PC-9 (cell line): Measurements from ENCODE around the gene ZFAND6. TPM values are rescaled to one million over a fixed set of nuclear protein-coding genes. Genes with fewer than 3 reads are reported as not detected.

ENCODE experiments used
- BruUV-seq: library from RNA; stranded (reverse); fragments of 400-500 nt; replicated peaks from 2 replicates; lab custom pipeline; 2021; lab: Mats Ljungman, UMichigan
- CTCF ChIA-PET: fragments of 300-600 bp; sonication (Branson Sonifier 250); formaldehyde crosslinking; loops from one replicate; lab custom pipeline; 2022; ENCODE audit warnings: antibody characterized with exemption; lab: Charles Lee
- POLR2A ChIA-PET: fragments of 300-600 bp; sonication (Branson Sonifier 250); formaldehyde crosslinking; loops from one replicate; lab custom pipeline; 2022; ENCODE audit warnings: antibody characterized with exemption; ENCODE audit not compliant: unreplicated experiment; lab: Charles Lee
- DNase-seq, 2 experiments: peaks; one replicate each; pipeline versions ENCODE4 v3.0.0 to v3.0.0-alpha.2; 2015 to 2022; ENCODE audit warnings: mixed read lengths in 1 of 2
- H2AFZ ChIP-seq: fragments of 200-600 bp; sonication (generic); 2 replicates; pipeline ENCODE4 v1.8.1; 2017; ENCODE audit warnings: antibody characterized with exemption
- H3F3A ChIP-seq: fragments of 200-600 bp; sonication (generic); 2 replicates; pipeline ENCODE4 v1.8.1; 2017; ENCODE audit warnings: antibody characterized with exemption, mild to moderate bottlenecking, low read depth; ENCODE audit not compliant: insufficient read depth
- H3K27ac ChIP-seq: fragments of 200-600 bp; sonication (generic); 2 replicates; pipeline ENCODE4 v1.6.1; 2016; ENCODE audit warnings: mixed run types
- H3K27me3 ChIP-seq: fragments of 200-600 bp; sonication (generic); 2 replicates; pipeline ENCODE4 v1.6.1; 2016; ENCODE audit warnings: low read depth, mixed run types; ENCODE audit not compliant: insufficient read depth
- H3K36me3 ChIP-seq: fragments of 200-600 bp; sonication (generic); 2 replicates; pipeline ENCODE4 v1.6.1; 2016; ENCODE audit warnings: low read depth, mixed run types
- H3K4me1 ChIP-seq: fragments of 200-600 bp; sonication (generic); replicated peaks from 2 replicates; pipeline ENCODE4 v1.6.1; 2016; ENCODE audit warnings: mixed run types; ENCODE audit not compliant: insufficient read depth
- H3K4me2 ChIP-seq: fragments of 200-600 bp; sonication (generic); 2 replicates; pipeline ENCODE4 v1.6.1; 2017; ENCODE audit warnings: mixed run types
- H3K4me3 ChIP-seq: fragments of 200-600 bp; sonication (generic); 2 replicates; pipeline ENCODE4 v1.6.1; 2016; ENCODE audit warnings: mixed run types
- H3K79me2 ChIP-seq: fragments of 200-600 bp; sonication (generic); 2 replicates; pipeline ENCODE4 v1.6.1; 2017; ENCODE audit warnings: low read depth, mixed run types
- H3K9me2 ChIP-seq: fragments of 200-600 bp; sonication (generic); 2 replicates; pipeline ENCODE4 v1.8.1; 2017; ENCODE audit warnings: mild to moderate bottlenecking; ENCODE audit not compliant: insufficient read depth
- H3K9me3 ChIP-seq: fragments of 200-600 bp; sonication (generic); 2 replicates; pipeline ENCODE4 v1.8.1; 2016; ENCODE audit warnings: low read depth; ENCODE audit not compliant: insufficient read depth
- H4K20me1 ChIP-seq: fragments of 200-600 bp; sonication (generic); 2 replicates; pipeline ENCODE4 v1.8.1; 2017; ENCODE audit not compliant: insufficient read depth
- CTCF ChIP-seq: fragments of 200-600 bp; sonication (generic); conservative IDR thresholded peaks from 2 replicates; pipeline ENCODE4 v1.6.1; 2017; ENCODE audit warnings: mixed run types, antibody characterized with exemption, mild to moderate bottlenecking, moderate library complexity
- EZH2 ChIP-seq: fragments of 200-600 bp; sonication (generic); IDR thresholded peaks from 2 replicates; pipeline ENCODE4 v1.8.0; 2017; ENCODE audit warnings: antibody characterized with exemption, low read depth
- intact Hi-C: fragments of 100-400 bp; cut with micrococcal nuclease; formaldehyde crosslinking; loops from one replicate; pipeline ENCODE4 v1.10.0; 2022; ENCODE audit not compliant: unreplicated experiment
- total RNA-seq: library from RNA; stranded (reverse); gene quantifications from 2 replicates; pipeline ENCODE4 v1.2.3, GENCODE V29; 2021

The ZFAND6 gene
- total RNA-seq, 1 experiment from 2014 or later = 68.3 TPM

DNA sequence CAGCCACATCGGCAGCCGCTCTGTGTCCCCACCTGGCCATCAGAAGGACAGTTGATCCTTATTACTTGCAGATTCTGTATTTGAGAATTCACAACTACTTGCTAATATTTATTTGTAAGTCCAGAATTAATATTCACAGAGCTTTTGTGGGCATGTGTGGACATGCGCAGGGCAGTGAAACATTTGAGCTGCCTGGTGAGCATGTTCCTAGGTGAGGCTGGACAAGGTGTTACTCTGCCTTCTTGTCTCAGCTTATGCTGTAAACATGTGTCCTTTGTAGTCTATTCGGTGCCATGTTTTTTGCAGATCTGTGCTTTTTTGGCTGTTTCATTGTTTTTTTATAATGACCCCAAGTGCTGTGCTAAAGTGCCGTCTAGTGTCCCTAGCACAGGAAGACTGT, 108.9 kb downstream of the ZFAND6 start:
- Histone ChIP-seq H3K27ac (no peak overlapping the region), H3K4me3 (no peak overlapping the region), H3K4me2 (no peak overlapping the region), H3K36me3 (peaks cover 16% of the 10 kb centered on the region; the same call in 1 of the 2 replicates), H3K4me1 (peaks cover 4% of the 10 kb centered on the region; the same call in 1 of the 2 replicates), H4K20me1 (no peaks in the 10 kb centered on the region), H3K9me2 (no peaks in the 10 kb centered on the region), H3F3A (peaks cover 11% of the 10 kb centered on the region; the same call in 1 of the 2 replicates), H2AFZ (no peak overlapping the region), H3K9me3 (no peaks in the 10 kb centered on the region), H3K79me2 (no peaks in the 10 kb centered on the region), H3K27me3 (no peaks in the 10 kb centered on the region)
- POLR2A ChIA-PET = interaction anchor here (0.7 kb wide), 1 partner anchor 107 kb away, joined by 4 read pairs; no protein-coding TSS in a partner anchor
- BruUV-seq = no TSS peak
- CTCF ChIA-PET = interaction anchor here (0.5 kb wide), 1 partner anchor 828 kb away, joined by 8 read pairs; no protein-coding TSS in a partner anchor
- intact Hi-C loops = no loop called here
- DNase-seq = no peak
- TF ChIP-seq EZH2 (no peak), CTCF (no peak)

DNA sequence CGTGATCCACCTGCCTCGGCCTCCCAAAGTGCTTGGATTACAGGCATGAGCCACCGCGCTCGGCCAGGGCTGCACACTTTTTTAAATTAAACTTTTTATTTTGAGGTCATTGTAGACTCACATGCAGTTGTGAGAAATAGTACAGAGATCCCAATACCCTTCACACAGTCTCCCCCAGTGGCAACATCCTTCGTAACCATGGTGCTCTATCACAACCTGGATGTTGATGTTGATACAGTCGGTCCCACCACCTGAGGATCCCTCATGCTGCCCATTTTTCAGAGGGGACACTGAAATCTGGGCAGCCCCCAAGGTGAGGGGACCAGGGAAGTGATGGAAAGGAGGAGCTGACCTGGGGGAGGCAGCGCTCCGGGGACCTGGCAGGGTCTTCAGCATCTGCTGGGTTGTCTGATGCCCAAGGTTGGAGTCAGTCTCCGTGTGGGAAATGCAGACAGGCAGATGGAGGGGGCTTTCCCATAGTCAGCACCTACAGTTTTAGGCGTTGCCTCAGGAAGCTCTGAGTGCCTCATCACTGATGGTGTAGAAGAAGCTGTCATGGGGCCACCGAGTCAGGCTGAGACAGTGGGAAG, 110.4 kb downstream of the ZFAND6 start:
- Histone ChIP-seq H4K20me1 (no peaks in the 10 kb centered on the region), H3K79me2 (no peaks in the 10 kb centered on the region), H3K27me3 (no peaks in the 10 kb centered on the region), H3K4me3 (no peak overlapping the region), H3K36me3 (0 out of 2 replicates have a peak, but pooled peaks cover 16% of the 10 kb centered on the region), H3K27ac (no peak overlapping the region), H2AFZ (no peak overlapping the region), H3K9me3 (no peaks in the 10 kb centered on the region), H3K4me1 (peaks cover 4% of the 10 kb centered on the region; the same call in 1 of the 2 replicates), H3K9me2 (no peaks in the 10 kb centered on the region), H3F3A (peaks cover 11% of the 10 kb centered on the region; the same call in 1 of the 2 replicates), H3K4me2 (no peak overlapping the region)
- POLR2A ChIA-PET = no interaction called here
- intact Hi-C loops = loop anchor here (5.0 to 10.0 kb wide), 3 partner anchors 108 to 575 kb away; no protein-coding TSS in a partner anchor
- BruUV-seq = no TSS peak
- TF ChIP-seq CTCF (no peak), EZH2 (no peak)
- no peak for DNase-seq
- CTCF ChIA-PET = no interaction called here

DNA sequence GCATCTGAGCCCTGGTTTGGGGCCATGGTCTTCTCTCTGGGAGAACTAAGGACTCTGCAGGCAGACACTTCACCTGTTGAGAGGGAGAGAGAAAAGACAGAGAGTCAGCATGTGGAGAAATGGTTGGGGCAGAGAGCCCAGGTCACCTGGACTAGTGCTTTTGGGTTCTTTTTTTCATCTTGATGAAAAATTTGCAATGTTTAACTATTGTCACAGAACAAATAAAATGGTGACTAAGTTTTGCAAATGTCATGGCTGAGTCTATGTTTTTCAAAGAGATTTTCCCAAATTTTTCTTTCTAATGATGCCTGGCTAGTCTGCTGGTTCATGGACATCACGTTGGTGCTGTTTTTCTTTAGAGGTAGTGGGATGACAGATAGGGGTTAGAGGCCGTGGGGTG, 111.1 kb downstream of the ZFAND6 start:
- Histone ChIP-seq H3K4me3 (no peak overlapping the region), H4K20me1 (no peaks in the 10 kb centered on the region), H3F3A (peaks cover 11% of the 10 kb centered on the region; the same call in 1 of the 2 replicates), H3K36me3 (0 out of 2 replicates have a peak, but pooled peaks cover 16% of the 10 kb centered on the region), H3K27ac (no peak overlapping the region), H2AFZ (no peak overlapping the region), H3K9me2 (no peaks in the 10 kb centered on the region), H3K27me3 (no peaks in the 10 kb centered on the region), H3K9me3 (no peaks in the 10 kb centered on the region), H3K4me2 (no peak overlapping the region), H3K4me1 (peaks cover 4% of the 10 kb centered on the region; the same call in 1 of the 2 replicates), H3K79me2 (no peaks in the 10 kb centered on the region)
- no peak for DNase-seq
- BruUV-seq = no TSS peak
- CTCF ChIA-PET = no interaction called here
- POLR2A ChIA-PET = no interaction called here
- TF ChIP-seq EZH2 (no peak), CTCF (no peak)
- intact Hi-C loops = loop anchor here (5.0 to 10.0 kb wide), 3 partner anchors 108 to 576 kb away; no protein-coding TSS in a partner anchor
